Stimulated activated CD4-positive, alpha-beta T cell treated with anti-CD3 and anti-CD28 coated beads, Interleukin-15, amount 100 ng/mL, for 1 hour (primary cell): Measurements from ENCODE around the gene CDK14.

ENCODE experiments used
- DNase-seq, 2 donors: peaks; one replicate each; pipeline ENCODE4 v3.0.0-alpha.2; 2020; ENCODE audit warnings: low read depth in 1 of 2, low spot score in 1 of 2

Gene CDK14

DNA sequence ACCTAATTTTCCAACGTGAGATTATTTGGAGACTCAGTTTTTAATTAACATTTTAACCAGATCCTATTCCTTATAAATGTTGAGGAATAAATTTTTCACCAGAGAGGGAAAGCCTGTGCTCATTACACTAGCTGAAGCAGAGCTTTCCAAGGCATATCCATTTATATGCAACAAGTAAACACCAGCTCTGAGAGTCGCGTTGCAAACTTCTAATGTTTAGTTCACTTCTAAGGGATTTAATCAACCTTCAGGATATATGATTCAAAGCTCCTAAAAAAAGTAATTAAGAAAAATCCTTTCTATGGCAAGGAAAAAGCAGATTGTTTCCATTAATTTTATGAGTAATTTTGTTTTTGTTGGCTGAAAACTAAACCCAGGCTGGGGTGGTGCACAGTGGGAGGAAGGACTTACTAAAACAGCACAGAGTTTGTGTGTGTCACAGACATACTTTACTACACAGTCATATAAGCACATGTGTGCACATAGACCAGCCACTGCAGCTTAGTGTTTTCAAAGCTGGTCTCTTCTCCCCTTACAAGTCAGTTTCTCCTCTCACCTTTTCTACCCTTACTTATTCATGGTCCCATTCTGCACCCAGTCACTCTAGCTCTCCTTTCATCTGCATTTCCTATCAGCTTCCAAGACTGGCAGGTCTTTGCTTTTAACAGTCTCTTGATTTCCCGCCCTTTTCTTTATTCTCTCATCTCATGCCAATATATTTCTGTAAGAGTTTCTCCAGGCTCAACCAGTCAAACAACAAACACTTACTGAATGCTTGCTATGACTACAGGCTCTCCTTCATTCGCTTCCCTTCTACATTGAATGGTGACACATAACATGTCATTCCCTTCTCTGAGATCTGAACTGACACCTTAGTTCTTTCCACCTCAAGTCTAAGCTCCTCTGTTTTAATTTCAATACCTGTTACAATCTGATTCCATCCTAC lies 587.0 kb downstream of the CDK14 start:
- no peak for DNase-seq

DNA sequence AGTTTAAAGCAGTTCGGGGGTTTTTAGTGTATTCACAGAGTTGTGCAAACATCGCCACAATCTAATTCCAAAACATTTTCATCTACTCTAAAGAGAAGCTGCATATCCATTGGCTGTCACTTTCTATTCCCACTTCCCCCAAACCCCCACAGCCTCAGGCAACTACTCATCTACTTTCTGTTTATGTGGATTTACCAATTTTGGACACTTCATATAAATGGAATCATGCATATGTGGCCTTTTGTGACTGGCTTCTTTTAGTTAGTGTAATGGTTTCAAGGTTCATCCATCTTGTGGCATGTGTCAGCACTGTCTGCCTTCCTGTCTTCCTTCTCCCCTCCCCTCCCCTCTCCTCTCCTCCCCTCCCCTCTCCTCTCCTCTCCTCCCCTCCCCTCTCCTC lies 589.6 kb downstream of the CDK14 start:
- DNase-seq, result no peak

- DNase-seq, result no peak
Measured at GRCh38 chr7:91187061-91187460, 590.9 kb downstream of the CDK14 start.

GRCh38 chr7:91191771-91192170 lies 595.6 kb downstream of the CDK14 start:
- no peak for DNase-seq

- no peak for DNase-seq
Measured at GRCh38 chr7:91193141-91193540, 597.0 kb downstream of the CDK14 start.

DNA sequence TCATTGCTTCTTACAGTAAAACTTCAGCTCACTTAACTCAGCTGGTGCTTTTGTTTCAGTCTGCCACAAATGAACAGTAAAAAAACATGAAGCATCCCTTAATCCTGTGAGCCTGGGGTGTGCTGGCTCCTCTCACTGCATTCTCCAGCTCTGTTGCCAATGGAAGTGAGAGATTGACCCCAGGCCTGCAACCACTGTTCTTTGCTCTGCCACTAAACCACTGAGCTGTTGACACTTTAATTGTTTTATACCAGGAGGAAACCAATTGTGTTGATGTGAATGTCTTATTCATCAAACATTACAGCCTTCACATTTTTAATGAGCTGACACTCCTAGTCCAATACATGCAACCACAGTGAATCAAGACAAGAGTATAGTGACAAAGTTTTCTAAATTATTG lies 598.7 kb downstream of the CDK14 start:
- no peak for DNase-seq

- DNase-seq, result no peak
Measured at GRCh38 chr7:91196058-91196457, 599.9 kb downstream of the CDK14 start.

- DNase-seq, result no peak
Measured at GRCh38 chr7:91198371-91198770, 602.2 kb downstream of the CDK14 start.

GRCh38 chr7:91199601-91200000 lies 603.5 kb downstream of the CDK14 start:
- no peak for DNase-seq

GRCh38 chr7:91201442-91202113 lies 605.5 kb downstream of the CDK14 start:
- DNase-seq, result no peak

GRCh38 chr7:91206361-91206960 lies 610.3 kb downstream of the CDK14 start:
- DNase-seq, result no peak

DNA sequence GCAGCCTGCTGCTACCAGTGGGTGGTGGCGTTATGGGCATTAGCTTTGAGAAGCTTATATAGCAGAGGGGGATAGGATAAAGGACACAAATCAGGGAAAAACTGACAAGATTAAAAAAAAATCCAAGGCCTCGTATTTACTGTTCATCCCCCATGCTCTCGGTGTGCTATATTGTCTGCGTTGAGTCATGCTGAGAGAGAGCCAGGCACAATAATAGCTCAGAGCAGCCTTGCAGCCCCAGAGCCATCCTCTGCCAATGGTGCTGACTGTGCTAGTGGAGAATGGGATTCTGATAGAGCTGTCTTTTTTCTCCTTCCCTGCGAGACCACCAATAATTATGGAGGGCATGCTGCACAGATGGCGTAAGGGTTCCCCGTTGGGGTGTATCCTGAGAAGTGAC lies 616.5 kb downstream of the CDK14 start:
- no peak for DNase-seq

DNA sequence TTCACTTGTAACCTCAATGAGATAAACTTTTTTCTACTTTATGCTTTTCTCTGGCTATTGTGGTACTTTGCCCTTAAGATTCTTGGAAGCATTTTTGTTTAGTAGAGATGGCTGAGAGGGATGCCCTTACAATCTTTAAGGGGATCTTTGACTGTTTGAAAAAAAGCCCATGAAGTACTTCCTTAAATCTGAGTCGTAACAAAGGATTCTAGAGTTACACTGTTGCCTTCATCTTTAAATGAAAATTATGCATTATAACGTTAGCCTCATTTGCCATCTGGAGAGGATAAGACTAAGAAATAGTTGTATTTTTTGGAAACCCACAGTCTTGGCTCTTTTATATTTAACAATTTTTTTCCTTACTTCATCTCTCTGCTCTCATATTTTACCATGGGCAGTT lies 630.3 kb downstream of the CDK14 start:
- no peak for DNase-seq

GRCh38 chr7:91228327-91228726 lies 632.2 kb downstream of the CDK14 start:
- no peak for DNase-seq

DNA sequence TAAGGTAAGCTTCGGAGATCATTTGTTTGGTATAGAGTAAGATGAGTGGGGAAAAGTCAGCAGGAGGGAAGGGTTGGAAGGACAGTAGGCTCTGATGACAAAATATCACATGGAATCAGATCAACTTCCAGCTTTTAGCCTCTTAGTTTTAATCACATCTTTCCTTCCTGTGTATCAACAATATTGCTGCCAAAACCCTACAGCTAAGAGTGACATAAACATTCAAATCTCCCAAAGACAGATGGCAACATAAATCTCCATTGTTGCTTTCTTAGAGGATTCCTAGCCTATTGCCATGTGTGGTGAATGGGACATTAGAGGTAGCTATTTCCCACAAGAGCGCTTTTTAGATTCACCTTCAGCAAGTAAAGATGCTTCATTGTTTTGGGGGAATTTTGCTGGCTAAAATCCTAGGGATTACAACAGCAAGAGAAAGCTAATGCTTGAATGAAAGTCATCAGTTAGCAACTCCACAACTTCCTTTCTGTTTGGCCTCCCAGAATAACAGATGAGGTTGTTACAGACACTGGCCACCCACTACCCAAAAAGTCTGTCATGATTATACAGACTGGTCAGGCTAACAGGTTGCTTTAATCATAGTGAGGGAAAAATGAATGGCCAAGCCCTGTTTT lies 632.9 kb downstream of the CDK14 start:
- DNase-seq, result no peak

- DNase-seq, result no peak
Measured at GRCh38 chr7:91230100-91230499, 634.0 kb downstream of the CDK14 start.

DNA sequence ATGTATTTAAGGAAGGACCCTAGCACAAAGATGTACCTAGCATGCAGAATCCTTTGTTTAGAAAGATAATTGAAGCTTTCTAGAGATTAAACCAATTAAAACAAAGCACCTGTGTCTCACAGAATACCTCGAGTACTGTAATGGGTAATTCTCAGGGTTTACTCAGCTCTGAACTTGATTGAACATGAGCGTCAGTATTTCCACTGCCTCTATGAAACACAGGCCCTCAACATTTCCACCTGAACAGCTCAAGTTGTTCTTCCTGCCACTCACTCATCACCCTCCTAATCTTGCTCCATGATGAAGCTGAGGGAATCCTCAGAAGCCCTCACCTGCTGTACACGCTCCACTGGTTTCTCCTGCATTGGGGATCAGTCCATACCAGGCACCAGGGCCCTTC lies 634.4 kb downstream of the CDK14 start:
- DNase-seq, result no peak

DNA sequence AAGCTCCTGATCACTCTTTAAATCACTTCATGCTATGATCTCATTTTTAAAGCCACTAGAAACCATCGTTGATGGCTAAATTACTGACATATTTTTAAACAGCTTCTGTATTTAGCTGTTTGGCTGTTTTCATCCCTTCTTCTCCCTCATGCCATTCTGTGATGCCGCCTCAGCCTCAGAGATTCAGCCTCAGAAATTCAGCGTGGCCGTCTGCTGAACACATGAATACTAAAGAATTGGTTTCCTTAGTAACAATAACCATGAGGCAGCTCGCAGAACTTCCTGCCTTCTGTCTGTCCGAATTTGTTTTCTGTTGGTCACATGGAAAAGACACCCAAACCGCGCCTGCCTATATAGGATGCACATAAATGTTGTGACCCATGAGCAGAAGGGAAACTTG lies 637.1 kb downstream of the CDK14 start:
- DNase-seq, result no peak

DNA sequence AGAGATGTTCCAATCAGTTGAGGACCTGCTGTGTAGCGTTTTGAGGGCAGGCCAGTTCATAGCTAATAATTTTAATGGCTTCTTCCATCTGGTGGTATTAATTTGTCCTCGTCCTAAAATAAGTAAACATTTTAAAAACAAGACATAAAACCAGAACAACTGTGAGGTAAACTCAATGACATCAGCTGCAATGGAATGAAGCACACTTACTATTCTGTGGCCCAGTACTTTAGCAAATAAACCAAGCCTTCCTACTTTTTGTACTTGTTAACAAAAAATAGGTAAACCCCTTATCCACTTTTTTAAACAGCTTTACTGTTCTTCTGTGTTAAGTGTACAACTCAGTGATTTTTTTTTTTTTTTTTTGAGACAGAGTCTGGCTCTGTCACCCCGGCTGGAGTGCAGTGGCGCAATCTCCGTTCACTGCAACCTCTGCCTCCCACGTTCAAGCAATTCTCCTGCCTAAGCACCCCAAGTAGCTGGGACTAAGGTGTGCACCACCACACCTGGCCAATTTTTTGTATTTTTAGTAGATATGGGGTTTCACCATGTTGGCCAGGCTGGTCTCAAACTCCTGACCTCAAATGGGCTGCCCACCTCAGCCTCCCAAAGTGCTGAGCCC lies 639.2 kb downstream of the CDK14 start:
- DNase-seq, result no peak

GRCh38 chr7:91239171-91239604 lies 643.1 kb downstream of the CDK14 start:
- DNase-seq, result no peak

- DNase-seq, result no peak
Measured at GRCh38 chr7:91239772-91240171, 643.7 kb downstream of the CDK14 start.
